HG03457 (cell line): ENCODE results near the gene SLC25A26.

Experiments used
- ATAC-seq: cut with Tn5 transposase; IDR thresholded peaks from one replicate; pipeline ENCODE4 v1.9.1; 2021; ENCODE audit warnings: moderate number of reproducible peaks; ENCODE audit not compliant: unreplicated experiment

Gene SLC25A26, protein sequence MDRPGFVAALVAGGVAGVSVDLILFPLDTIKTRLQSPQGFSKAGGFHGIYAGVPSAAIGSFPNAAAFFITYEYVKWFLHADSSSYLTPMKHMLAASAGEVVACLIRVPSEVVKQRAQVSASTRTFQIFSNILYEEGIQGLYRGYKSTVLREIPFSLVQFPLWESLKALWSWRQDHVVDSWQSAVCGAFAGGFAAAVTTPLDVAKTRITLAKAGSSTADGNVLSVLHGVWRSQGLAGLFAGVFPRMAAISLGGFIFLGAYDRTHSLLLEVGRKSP

DNA sequence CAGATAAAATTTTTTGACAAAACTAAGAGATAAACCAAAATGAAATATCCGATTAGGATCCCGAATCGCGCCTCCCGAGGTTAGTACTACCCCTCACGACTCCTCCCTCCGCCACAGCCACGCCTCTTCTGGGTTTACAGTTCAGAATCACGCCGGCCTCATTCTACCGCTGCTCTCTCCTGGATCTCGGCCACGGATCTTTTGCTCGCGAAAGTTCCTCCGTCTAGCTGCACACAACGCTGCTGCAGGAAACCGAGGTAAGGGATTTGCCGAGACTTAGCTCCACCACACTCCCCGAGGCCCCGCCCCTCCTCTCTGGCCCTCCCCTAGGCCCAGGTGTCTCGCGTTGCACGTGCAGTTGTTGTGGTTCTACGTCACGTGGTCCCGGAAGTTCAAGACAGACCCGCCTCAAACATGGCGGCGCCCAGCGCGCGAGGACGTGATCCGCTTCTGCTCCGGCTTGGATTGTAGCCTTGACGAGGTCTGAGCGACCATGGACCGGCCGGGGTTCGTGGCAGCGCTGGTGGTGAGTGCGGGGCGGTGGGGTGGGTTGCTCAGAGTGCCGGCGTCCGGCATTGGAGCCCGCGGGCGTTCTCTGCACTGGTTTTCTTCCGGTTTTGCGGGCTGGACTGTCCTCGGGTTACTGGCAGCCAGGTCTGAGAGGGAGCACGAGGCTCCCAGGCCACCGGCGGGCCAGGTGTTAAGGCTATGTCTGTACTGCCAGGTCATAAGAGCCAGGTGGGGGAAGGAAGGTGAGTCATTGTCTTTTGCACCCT, at the start of gene SLC25A26:
Gene SLC25A26, plus strand, starts transcription at position 400 of the 776 bp plus-strand sequence. Its CDS starts 94 bp downstream, at position 494.
- ATAC-seq = peak; percentile 99

DNA sequence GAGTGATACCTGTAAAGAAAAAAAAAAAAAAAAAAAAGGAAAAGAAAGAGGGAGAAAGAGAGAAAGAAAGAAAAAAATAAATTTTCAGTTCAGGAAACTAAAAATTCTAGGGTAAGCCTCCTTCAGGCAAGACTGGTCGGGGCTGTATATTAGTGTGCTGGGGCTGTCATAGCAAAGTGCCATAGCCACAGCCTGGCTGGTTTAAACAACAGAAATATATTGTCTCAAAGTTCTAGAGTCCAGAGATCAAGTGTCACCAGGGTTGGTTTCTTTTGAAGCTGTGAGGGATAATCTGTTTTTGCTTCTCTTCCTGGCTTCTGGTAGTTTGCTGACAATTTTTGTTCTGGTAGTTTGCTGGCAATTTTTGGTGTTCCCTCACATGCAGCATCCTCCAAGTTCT, 48.4 kb upstream of the SLC25A26 start:
- ATAC-seq = no peak

DNA sequence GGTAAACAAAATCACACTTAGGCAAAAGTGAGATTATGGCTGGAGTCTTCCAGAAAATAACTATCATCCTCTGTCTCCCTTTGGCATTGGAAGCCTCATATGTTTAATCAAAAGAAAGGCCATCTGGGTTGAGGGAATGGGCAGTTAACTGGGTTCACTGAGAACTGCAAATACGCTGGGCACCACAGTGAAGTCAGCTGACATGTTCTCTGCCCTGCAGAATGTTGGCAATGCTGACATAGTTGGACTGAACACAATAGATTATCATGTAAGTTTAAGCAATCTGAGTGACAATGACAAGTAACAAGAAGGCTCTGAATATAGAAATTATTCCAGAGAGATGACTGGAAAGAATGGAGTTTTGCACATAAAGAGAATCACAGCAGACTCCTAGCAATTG, 43.8 kb upstream of the SLC25A26 start:
- no peak for ATAC-seq

DNA sequence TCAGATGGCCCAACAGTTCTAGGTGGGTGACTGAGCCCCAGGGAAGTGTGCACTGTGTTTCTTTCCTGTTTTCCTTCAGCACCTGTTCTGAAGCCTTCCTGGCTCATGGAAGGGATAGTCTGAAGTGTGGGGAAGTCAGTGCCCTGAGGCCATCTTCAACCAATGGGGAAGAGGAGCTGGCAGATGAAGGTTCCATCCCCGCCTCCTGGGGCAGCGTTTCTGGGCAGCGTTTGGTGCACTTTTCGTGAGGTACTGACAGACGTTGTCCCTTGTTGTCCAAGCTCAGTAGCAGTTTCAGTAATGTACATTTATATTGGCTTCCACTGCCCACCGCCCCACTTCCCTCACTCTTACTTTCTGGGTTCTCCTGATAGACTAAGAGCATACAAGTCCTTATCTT, 42.6 kb upstream of the SLC25A26 start:
- ATAC-seq = no peak

DNA sequence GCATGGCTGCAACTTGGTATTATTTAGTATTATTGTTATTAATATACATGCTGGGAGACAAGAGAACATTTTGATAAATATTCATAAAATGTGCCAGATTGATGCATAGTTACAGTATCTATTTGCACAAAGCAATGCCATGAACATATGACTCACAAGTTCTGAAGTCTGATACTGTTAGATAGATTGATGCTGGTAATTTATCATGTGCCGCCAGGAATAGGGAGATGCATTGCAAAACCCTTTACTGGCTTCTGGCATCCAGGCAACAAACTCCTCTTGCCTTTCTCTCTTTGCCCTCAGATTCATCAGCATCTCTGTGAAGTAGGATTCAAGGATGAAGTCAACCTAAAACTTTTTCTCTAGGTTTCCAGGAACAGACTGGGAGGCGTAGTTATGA, 41.0 kb upstream of the SLC25A26 start:
- no peak for ATAC-seq

DNA sequence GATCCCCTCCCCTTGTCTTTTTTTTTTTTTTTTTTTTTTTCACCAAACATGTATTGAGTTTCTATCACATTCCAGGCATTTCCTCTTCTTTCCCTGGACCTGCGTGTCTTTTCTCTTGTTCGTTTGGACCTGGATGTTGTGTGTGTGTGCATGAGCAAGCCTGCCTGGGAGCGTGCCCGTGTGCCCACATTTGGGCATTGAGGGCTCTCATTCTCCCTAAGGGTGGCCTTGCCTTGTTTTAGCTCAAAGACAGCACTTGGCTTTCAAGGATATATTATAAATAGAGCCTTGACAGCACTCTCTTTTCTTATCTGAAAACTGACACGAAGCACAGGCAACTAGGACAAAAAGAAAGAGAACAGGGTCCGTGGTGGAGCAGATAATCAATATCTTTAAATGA, 39.0 kb upstream of the SLC25A26 start:
- no peak for ATAC-seq

DNA sequence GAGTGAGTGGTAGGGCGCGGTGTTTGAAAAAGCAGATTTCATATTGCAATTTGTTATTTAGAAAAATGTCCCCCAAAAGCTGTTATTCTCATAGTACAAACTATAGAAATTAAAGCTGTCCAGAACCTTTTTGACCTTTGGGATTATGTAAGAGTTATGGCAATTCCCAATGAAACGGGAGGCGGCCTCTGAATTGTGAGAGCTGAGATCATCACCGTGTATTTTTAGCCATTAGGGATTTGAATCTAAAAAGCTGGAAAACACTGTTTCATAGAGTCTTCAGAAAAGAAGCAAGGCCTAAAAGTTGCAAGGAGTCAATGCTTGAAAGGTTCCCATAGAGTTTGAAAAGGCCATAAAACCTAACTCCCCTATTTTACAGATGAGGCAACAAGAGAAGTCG, 38.6 kb upstream of the SLC25A26 start:
- no peak for ATAC-seq

DNA sequence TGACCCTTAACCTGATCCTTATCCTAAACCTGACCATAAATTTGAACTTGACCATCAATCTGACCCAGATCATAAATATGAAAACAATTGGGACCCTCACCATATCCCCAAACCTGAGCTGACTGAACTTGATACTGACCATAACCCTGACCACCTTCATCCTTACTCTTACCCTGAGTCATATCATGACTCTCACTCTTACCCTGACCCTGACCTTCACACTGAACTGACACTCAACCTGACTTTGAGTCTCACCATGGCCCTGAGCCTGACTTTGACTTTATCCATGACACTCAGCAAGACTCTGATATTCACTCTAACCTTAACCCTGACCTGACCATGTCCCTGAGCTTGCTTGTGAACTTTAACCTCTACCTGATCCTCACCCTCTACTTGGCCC, 34.3 kb upstream of the SLC25A26 start:
- no peak for ATAC-seq

DNA sequence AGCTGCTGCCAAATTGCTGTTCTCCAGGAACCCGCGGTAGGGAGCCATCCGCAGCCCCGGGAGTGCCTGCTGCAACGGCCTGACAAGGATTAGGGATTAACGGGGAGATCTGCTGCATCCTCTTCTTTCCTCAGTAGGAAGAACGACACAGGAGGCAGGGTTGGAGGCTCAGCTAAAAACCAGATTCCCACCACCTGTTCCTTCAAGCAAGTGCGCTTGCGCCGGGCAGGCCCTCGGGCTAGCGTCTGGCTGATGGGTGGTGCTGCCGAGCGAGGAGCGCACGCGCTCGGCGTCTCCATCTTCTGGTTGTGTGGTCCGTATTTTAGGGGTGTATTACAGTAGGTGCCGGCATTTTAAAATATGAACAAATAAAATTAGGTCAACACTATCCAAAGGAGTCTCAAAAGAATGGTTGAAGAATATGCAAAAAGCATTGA, 25.4 kb upstream of the SLC25A26 start:
- no peak for ATAC-seq

DNA sequence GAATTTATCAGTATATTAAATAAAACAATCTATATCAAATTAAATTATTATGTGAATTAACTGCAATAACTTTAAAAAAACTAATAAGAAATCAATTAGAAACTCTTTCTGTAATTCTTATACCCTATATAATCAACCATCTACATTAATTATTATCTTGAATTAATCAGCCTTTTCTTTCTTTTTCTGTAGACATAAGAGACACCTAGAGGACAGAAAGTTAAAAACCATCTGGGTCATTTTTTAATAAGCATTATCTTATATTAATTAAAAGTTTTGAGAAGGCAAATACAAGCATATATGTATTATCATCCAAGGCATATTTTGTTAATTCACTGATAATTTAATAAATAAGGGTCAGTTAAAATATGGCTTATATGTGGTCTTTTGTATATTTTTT, 24.2 kb upstream of the SLC25A26 start:
- ATAC-seq = no peak

DNA sequence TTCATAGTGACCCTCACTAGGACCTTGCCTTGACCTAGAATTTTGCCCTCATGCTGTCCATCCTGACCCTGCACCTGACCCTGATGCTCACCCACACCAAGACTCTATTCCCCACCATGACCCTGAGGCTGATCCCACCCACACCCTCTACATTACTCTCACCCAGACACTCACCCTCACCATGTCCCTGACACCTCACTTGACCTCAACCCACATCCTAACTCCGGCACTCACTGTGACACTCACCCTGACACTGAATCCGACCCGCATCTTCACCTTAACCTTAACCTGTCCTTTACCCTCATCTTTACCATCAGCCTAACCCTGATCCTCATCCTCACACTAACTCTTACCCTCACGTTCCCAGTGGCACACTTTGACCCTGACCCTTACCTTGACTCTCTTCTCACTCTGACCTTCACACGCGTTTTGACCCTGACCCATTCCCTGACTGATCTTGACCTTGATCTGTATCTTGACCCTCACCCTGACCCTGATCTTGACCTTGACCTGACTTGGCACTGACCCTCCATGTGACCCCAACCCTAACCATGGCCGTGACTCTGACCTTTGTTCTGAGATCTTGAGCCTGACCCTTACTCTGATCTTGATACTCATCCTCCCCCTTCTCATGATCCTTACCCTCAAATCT, 22.2 kb upstream of the SLC25A26 start:
- no peak for ATAC-seq

DNA sequence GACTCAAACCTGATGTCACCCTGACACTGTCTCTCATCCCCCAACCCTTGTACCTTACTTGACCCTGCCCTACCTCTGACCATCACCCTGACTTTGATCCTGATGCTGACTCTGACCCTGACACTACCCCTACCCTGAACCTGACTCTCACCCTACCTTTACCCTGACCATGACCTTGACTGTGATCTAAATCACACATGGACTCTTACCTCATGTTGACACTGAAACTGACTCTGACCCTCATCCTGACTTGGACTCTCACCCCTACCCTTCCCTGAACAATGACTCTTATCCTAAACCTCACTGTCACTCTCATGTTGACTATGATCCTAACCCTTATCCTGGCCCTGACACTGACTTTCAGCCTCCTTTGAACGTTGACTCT, 21.7 kb upstream of the SLC25A26 start:
- no peak for ATAC-seq

DNA sequence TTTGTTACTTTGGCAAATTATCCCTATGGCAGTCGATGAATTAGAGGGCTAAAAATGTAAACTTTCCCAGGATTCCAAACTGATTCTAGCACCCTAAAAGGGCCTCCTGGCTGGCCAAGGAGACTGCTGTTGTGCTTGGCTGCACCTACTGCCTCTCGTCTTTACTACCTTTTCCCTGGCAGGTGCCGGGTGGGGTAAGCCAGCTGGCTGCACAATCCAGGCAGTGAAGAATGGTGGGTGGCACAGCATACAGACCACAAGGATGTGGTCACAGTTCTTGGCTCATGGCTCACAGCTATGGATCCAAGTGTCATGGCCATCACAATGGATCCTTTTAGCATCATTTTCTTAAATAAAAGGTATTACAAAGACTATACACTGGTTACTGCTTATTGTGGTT, 20.7 kb upstream of the SLC25A26 start:
- ATAC-seq = no peak

DNA sequence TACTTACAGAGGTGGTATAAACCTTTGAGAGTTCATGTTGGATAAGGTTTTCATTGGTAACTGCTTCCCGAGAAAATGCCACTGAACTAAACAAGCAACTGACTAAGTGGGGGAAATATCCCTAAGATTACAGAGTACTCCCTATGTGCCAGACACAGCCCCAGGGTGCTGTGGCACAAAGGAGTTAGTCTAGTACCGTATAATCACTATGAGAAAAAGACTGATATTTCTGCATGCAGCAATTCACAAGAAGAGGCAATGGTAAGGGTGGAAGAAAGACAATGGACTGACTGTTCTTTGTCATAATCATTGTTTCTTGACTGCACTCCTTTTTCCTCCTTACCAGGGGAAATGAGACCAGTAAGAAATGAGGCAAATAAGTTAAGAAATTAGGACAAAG, 20.0 kb upstream of the SLC25A26 start:
- no peak for ATAC-seq

DNA sequence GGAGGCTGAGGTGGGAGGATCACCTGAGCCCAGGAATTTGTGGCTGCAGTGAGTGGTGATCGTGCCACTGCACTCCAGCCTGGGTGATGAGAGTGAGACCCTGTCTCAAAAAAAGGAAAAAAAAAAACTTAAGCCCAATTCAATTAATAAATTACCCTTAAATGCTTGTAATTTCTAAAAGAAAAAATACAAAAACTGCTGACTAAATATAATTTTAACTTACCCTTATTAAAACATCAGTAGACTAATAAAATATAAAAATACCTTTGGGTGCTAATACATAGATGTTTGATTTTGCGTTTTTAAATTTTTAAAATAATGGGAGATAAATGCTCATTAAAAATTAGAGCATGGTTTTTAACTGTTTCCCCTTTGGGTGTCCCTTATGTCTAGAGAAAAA, 17.5 kb upstream of the SLC25A26 start:
- ATAC-seq = no peak

DNA sequence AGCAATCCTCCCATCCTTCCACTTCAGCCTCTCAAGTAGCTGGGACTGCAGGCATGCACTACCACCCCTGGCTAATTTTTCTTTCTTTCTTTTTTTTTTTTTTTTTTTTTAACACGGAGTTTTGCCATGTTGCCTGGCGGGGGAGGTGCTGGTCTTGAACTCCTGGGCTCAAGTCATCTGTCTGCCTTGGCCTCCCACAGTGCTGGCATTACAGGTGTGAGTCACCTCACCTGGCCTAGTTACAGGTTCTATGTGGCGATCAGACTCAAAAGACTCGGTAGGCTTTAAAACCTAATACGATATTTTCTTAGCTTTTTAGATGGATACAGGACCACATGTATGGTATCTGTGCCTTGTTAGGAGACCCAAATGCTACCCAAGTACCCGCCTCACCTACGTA, 14.0 kb upstream of the SLC25A26 start:
- no peak for ATAC-seq

DNA sequence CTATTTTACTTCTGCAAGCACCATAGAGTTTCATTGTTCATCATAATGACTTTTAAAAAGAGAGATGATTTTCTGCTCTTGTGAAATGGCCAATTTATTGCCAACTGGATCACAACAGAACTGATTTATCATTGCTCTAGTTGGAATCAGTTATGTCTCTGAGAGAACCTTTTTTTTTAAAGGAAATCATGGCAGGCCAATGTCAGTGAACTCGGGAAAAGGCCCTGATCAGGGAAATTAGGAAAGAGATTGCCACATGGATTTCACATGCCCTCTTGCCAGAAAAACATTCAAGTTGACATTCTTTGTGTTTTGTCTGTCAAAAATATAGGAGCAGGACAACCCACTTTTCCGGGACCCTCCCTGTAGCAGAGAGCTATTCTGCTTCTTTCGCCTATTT, 12.6 kb upstream of the SLC25A26 start:
- no peak for ATAC-seq

DNA sequence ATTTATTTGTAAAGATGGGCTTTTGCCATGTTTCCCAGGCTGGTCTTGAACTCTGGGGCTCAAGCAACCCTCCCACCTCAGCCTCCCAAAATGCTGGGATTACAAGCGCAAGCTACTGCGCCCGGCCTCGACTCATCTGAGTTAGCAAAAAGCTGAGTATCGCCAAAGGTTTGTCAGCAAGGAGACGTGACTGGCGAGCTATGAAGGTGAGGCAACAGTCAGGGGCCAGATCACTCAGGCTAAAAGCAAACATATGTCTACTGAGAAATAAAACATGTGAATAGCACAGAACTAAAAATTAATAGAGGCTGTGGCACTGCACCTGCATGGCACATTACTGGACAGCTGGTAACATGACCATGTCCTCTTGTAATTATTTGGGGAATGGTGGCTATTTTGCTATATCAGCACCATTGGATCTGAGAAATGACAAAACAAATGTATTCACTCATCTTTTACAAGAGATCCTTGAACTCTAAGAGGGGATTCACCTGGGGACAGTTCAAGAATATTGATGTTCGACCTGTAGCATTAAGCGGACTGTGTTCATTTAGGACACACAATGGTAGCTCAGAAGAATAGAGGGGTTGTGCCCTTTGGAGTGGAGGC, 10.0 kb upstream of the SLC25A26 start:
- ATAC-seq = no peak

DNA sequence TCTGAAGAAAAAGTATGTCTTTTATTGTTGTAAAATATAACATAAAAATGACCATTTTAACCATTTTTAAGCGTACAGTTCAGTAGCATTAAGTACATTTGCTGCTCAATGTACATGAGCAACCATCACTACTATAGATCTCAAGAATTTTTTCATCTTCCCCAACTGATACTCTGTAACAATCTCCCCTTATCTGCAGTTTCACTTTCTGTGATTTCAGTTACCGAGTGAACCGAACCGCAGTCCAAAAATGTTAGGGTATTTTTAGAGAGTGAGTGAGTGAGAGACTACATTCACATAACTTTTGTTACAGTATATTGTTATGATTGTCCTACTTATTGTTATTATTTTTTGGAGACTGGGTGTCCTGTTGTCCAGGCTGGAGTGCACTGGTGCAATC, 9.0 kb upstream of the SLC25A26 start:
- ATAC-seq = no peak

DNA sequence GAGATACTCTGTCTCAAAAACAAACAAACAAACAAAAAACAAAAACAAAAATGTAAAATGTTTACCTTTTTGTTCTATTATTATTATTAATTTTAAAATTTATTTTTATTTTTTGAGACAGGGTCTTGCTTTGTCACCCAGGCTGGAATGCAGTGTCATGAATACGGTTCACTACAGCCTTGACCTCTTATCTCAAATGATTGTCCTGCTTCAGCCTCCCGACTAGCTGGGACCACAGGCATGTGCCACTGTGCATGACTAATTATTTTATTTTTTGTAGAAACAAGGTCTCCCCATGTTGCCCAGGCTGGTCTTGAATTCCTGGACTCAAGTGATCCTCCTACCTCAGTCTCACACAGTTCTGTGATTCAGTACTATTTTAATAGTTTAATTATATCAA, 5.7 kb upstream of the SLC25A26 start:
- no peak for ATAC-seq

DNA sequence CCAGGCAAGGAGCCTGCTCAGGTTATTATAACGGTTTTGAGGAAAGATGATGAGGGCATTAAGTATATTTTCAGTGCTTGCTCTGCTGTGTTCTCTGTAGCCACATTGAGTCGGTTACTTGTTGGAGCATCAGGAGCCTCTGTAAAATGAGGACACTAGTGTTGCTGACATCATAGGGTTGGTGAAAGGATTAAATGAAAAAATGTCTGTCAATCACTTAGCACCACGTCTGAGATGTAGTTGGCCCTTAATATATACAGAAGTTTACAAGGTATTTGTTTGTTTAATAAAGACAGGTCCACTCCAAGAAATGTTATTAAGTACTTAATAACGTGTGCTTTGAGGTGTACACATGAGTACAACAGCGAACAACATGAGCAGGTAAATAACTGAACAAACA, 735 bp upstream of the SLC25A26 start:
- no peak for ATAC-seq

DNA sequence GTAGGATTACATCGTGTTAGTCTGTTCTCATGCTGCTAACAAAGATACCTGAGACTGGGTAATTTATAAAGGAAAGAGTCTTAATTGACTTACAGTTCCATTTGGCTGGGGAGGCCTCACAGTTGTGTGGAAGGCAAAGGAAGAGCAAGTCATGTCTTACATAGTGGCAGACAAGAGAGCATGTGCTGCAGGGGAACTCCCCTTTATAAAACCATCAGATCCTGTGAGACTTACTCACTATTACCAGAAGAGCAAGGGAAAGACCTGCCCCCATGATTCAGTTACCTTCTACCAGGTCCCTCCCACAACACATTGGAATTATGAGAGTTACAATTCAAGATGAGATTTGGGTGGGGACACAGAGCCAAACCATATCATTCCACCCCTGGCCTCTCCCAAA, 3.4 kb downstream of the SLC25A26 start:
- no peak for ATAC-seq
